Tibial artery (tissue), 4 donors: ENCODE data around the gene POLDIP2.

Experiments used
- DNase-seq, 2 donors: peaks; one replicate each; pipeline ENCODE4 v3.0.0-alpha.2; 2019
- H3K27ac ChIP-seq, 2 donors: fragments of 200-600 bp; sonication (generic) in 1 of 2; 1 replicate in 1 of 2; 2 replicates in 1 of 2; pipeline ENCODE4 v1.5.1; 2018 to 2019; ENCODE audit warnings: mild to moderate bottlenecking in 1 of 2
- H3K27me3 ChIP-seq, 2 donors: fragments of 200-600 bp; sonication (generic) in 1 of 2; one replicate each; pipeline versions ENCODE4 v1.5.1 to v1.6.0; 2016 to 2019
- H3K36me3 ChIP-seq, 3 donors: fragments of 200-600 bp; sonication (generic) in 2 of 3; one replicate each; pipeline ENCODE4 v1.5.1; 2016 to 2019; ENCODE audit warnings: mild to moderate bottlenecking in 2 of 3
- H3K4me1 ChIP-seq, 4 donors: fragments of 200-600 bp; sonication (generic) in 2 of 4; 1 replicate in 3 of 4; 2 replicates in 1 of 4; pipeline ENCODE4 v1.5.1; 2016 to 2019
- H3K4me3 ChIP-seq, 2 donors: fragments of 200-600 bp; sonication (generic) in 1 of 2; 1 replicate in 1 of 2; 2 replicates in 1 of 2; pipeline ENCODE4 v1.5.1; 2018 to 2019; ENCODE audit warnings: mild to moderate bottlenecking in 2 of 2
- H3K9me3 ChIP-seq, 3 donors: fragments of 200-600 bp; sonication (generic) in 1 of 3; one replicate each; pipeline ENCODE4 v1.5.1; 2016 to 2019
- intact Hi-C: fragments of 100-400 bp; cut with DNase I; formaldehyde crosslinking; loops from one replicate; pipeline ENCODE4 v1.15.0; 2023; ENCODE audit warnings: low total_unique reads
- TF ChIP-seq, protein P1 (sequence below), 2 experiments: fragments of 200-600 bp in 1 of 2; fragments of 450-650 bp in 1 of 2; IDR thresholded peaks; one replicate each; pipeline ENCODE4 v1.5.1; 2017 to 2019; ENCODE audit warnings: antibody characterized with exemption in 2 of 2, mild to moderate bottlenecking in 1 of 2, moderate library complexity in 1 of 2

Gene POLDIP2

GRCh38 chr17:28347261-28347891 lies 10.0 kb downstream of the POLDIP2 start:
- TF ChIP-seq, protein P1, sequence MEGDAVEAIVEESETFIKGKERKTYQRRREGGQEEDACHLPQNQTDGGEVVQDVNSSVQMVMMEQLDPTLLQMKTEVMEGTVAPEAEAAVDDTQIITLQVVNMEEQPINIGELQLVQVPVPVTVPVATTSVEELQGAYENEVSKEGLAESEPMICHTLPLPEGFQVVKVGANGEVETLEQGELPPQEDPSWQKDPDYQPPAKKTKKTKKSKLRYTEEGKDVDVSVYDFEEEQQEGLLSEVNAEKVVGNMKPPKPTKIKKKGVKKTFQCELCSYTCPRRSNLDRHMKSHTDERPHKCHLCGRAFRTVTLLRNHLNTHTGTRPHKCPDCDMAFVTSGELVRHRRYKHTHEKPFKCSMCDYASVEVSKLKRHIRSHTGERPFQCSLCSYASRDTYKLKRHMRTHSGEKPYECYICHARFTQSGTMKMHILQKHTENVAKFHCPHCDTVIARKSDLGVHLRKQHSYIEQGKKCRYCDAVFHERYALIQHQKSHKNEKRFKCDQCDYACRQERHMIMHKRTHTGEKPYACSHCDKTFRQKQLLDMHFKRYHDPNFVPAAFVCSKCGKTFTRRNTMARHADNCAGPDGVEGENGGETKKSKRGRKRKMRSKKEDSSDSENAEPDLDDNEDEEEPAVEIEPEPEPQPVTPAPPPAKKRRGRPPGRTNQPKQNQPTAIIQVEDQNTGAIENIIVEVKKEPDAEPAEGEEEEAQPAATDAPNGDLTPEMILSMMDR (IDR thresholded peaks at IDR 0.05): no peak
- peaks cover 0 to 30% (median 14%) of the 10 kb centered on the region in 4 donors for H3K4me1 ChIP-seq
- no peak for DNase-seq
- peak overlapping the region; percentile 33 to 39 for H3K27ac ChIP-seq
- no peak overlapping the region for H3K4me3 ChIP-seq
- intact Hi-C loops: no loop called here
- H3K36me3 ChIP-seq: peaks cover 32 to 100% (median 98%) of the 10 kb centered on the region in 3 donors
- H3K9me3 ChIP-seq: no peaks in the 10 kb centered on the region
- H3K27me3 ChIP-seq: no peaks in the 10 kb centered on the region

DNA sequence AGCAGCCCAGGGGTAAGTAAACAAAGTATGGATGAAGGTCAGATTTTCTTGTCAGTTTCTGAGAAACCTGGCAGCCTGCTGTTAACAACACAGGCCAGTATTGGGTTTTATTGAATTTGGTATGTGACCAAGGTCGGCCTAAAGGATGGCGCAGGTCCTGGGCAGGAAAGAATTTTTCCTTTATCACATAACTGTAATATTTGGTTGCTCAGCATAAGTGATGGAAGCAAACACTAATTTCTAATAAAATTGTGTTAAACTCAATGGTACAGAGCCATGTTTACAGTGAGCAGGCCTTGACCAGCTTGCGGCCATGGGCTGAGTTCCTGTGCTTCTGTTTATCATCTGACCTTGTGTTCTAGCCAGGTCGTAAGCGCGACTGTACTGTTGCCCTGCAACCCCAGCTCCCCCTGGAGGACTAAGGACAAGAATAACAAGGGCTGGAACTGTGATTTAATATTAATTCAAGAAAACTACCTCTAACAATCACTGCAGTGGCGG lies 10.5 kb downstream of the POLDIP2 start:
- Histone ChIP-seq H3K9me3 (no peaks in the 10 kb centered on the region), H3K4me3 (no peak overlapping the region), H3K36me3 (peaks cover 32 to 100% (median 98%) of the 10 kb centered on the region in 3 donors), H3K27me3 (no peaks in the 10 kb centered on the region), H3K4me1 (peaks cover 0 to 30% (median 14%) of the 10 kb centered on the region in 4 donors), H3K27ac (peak overlapping the region; percentile 33 to 39)
- TF ChIP-seq, protein P1 (IDR thresholded peaks at IDR 0.05): no peak
- DNase-seq: no peak
- intact Hi-C loops: no loop called here

GRCh38 chr17:28346199-28346580 lies 11.1 kb downstream of the POLDIP2 start:
- intact Hi-C loops: no loop called here
- DNase-seq: no peak
- H3K27me3 ChIP-seq: no peaks in the 10 kb centered on the region
- TF ChIP-seq, protein P1 (IDR thresholded peaks at IDR 0.05): no peak
- no peak overlapping the region for H3K4me3 ChIP-seq
- peak overlapping the region in 1 of 2 donors; percentile 7 for H3K27ac ChIP-seq
- peaks cover 0 to 30% (median 14%) of the 10 kb centered on the region in 4 donors for H3K4me1 ChIP-seq
- H3K36me3 ChIP-seq: peaks cover 32 to 100% (median 98%) of the 10 kb centered on the region in 3 donors
- H3K9me3 ChIP-seq: no peaks in the 10 kb centered on the region

DNA sequence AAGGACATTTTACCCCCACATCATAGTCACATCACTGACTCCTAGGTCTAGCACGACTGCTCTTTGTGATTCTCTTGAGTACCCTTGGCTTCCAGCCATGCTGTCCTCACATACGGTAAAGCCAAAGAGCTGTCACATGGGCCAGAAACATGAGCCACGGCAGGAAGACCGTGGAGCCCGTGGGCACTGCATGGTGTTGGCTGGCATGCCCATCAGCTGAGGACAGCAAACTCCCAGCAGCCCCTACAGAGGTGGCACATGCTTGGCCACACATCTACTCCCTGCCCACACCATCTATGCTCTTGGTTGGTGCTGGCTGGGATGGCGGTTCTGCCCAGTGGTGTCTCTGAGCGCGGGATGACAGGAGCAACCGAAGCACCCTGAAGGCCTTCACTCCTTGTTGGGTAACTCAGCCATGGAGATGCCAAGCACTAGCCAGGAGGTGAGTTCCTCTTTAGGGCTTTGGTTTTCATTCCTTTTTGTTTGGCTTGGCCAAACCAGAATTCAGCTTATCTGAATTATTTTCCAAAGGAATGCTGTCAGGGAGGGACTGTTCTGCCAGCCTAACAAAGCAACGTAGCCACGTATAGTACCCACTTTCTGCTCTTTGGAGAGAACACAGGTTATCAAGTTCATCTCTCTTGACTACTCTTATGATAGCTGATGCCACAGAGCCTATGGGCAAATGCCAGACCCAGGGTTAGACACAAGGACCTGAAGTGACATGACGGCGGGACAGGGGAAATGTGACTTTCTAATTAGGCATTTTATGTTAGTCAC lies 11.7 kb downstream of the POLDIP2 start:
- Histone ChIP-seq H3K4me3 (no peak overlapping the region), H3K9me3 (no peaks in the 10 kb centered on the region), H3K27me3 (no peaks in the 10 kb centered on the region), H3K27ac (peak overlapping the region in 1 of 2 donors; percentile 7), H3K4me1 (peaks cover 0 to 30% (median 14%) of the 10 kb centered on the region in 4 donors), H3K36me3 (peaks cover 32 to 100% (median 98%) of the 10 kb centered on the region in 3 donors)
- TF ChIP-seq, protein P1 (IDR thresholded peaks at IDR 0.05): no peak
- intact Hi-C loops: no loop called here
- DNase-seq: no peak

GRCh38 chr17:28344435-28344901 lies 12.9 kb downstream of the POLDIP2 start:
- intact Hi-C loops: no loop called here
- no peak overlapping the region for H3K27ac ChIP-seq
- TF ChIP-seq, protein P1 (IDR thresholded peaks at IDR 0.05): no peak

More at GRCh38 chr17:28344435-28344901, 12.9 kb downstream of the POLDIP2 start:
- no peak for DNase-seq
- peaks cover 0 to 30% (median 14%) of the 10 kb centered on the region in 4 donors for H3K4me1 ChIP-seq
- H3K36me3 ChIP-seq: peaks cover 34 to 100% (median 98%) of the 10 kb centered on the region in 3 donors
- no peaks in the 10 kb centered on the region for H3K27me3 ChIP-seq
- no peak overlapping the region for H3K4me3 ChIP-seq
- H3K9me3 ChIP-seq: no peaks in the 10 kb centered on the region
